ENCODE results near the gene ATP2C2.

DNA sequence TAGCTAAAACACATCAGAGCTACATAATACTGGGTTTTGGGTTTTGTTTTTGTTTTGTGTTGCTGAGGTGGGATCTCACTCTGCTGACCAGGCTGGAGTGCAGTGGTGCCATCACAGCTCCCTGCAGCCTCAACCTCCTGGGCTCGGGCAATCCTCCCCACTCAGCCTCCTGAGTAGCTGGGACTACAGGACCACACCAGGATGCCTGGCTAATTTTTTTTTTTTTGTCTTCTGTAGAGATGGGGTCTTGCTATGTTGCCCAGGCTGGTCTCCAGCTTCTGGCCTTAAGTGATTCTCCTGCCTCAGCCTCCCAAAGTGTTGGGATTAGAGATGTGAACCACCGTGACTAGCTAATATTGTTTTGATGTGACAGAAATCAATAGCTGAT lies 129.9 kb downstream of the ATP2C2 start:
- TF ChIP-seq, protein P1, sequence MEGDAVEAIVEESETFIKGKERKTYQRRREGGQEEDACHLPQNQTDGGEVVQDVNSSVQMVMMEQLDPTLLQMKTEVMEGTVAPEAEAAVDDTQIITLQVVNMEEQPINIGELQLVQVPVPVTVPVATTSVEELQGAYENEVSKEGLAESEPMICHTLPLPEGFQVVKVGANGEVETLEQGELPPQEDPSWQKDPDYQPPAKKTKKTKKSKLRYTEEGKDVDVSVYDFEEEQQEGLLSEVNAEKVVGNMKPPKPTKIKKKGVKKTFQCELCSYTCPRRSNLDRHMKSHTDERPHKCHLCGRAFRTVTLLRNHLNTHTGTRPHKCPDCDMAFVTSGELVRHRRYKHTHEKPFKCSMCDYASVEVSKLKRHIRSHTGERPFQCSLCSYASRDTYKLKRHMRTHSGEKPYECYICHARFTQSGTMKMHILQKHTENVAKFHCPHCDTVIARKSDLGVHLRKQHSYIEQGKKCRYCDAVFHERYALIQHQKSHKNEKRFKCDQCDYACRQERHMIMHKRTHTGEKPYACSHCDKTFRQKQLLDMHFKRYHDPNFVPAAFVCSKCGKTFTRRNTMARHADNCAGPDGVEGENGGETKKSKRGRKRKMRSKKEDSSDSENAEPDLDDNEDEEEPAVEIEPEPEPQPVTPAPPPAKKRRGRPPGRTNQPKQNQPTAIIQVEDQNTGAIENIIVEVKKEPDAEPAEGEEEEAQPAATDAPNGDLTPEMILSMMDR (conservative IDR thresholded peaks at IDR 0.05; ENCODE audit: low read depth in 2 of 2): no peak
- no peak for TF ChIP-seq POLR2AphosphoS5 (IDR thresholded peaks at IDR 0.05; ENCODE audit: low read depth)
- no peak for TF ChIP-seq STAT1 (IDR thresholded peaks at IDR 0.05; ENCODE audit: unreplicated experiment)
- TF ChIP-seq EZH2 (IDR thresholded peaks at IDR 0.05; ENCODE audit: low read depth, unreplicated experiment): no peak
- TF ChIP-seq EZH2phosphoT487 (IDR thresholded peaks at IDR 0.05; ENCODE audit: unreplicated experiment): no peak
- TF ChIP-seq CREB1 (CRISPR knock-in tag; IDR thresholded peaks at IDR 0.05; ENCODE audit: low read depth): no peak
- TF ChIP-seq NANOG (IDR thresholded peaks at IDR 0.05; ENCODE audit: borderline replicate concordance): no peak
- no peak for TF ChIP-seq ZNF331 (CRISPR knock-in tag; IDR thresholded peaks at IDR 0.05; ENCODE audit: low read depth)
- TF ChIP-seq, protein P2, sequence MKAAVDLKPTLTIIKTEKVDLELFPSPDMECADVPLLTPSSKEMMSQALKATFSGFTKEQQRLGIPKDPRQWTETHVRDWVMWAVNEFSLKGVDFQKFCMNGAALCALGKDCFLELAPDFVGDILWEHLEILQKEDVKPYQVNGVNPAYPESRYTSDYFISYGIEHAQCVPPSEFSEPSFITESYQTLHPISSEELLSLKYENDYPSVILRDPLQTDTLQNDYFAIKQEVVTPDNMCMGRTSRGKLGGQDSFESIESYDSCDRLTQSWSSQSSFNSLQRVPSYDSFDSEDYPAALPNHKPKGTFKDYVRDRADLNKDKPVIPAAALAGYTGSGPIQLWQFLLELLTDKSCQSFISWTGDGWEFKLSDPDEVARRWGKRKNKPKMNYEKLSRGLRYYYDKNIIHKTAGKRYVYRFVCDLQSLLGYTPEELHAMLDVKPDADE (IDR thresholded peaks at IDR 0.05): no peak
- no peak for TF ChIP-seq JUNB (IDR thresholded peaks at IDR 0.05; ENCODE audit: unreplicated experiment)
